ENCODE results near the gene TUBB4A. TPM values are rescaled to one million over a fixed set of nuclear protein-coding genes. Genes with fewer than 3 reads are reported as not detected.

TUBB4A gene
- total RNA-seq, 1 donor from 2014 or later: 1.7 TPM

GRCh38 chr19:6528544-6529121 lies 26.5 kb upstream of the TUBB4A start:
- DNase-seq (ENCODE audit: low read depth) (no peak), FAIRE-seq (no peak)
- Mint-ChIP-seq H3K27me3 (ENCODE audit: low read depth, unreplicated experiment) (peaks cover 24% of the 10 kb centered on the region), H3K27ac (ENCODE audit: unreplicated experiment) (no peak overlapping the region), H3K4me1 (ENCODE audit: low read depth, unreplicated experiment) (no peaks in the 10 kb centered on the region), H3K9me3 (ENCODE audit: unreplicated experiment) (peaks cover 16% of the 10 kb centered on the region), H3K36me3 (ENCODE audit: low read depth, unreplicated experiment) (no peaks in the 10 kb centered on the region), H3K4me3 (ENCODE audit: unreplicated experiment) (no peak overlapping the region)
- Histone ChIP-seq H3K9me3 (ENCODE audit: insufficient read depth, low read depth, low read length) (peaks cover 2% of the 10 kb centered on the region), H3K27ac (ENCODE audit: low read depth, low read length) (no peak overlapping the region), H3K4me2 (ENCODE audit: low read length) (no peak overlapping the region), H3K4me1 (ENCODE audit: insufficient read depth, low read length) (peaks cover 11% of the 10 kb centered on the region), H3K36me3 (ENCODE audit: insufficient read depth, low read length) (no peaks in the 10 kb centered on the region), H3K4me3 (ENCODE audit: insufficient read depth, low read depth, low read length) (no peak overlapping the region), H3K27me3 (ENCODE audit: insufficient read depth, low read length) (peaks cover 9% of the 10 kb centered on the region), H3K79me2 (ENCODE audit: insufficient read depth, low read length) (no peaks in the 10 kb centered on the region), H3K9ac (ENCODE audit: low read length) (no peak overlapping the region), H2AFZ (ENCODE audit: low read depth, low read length) (no peak overlapping the region), H4K20me1 (ENCODE audit: insufficient read depth, low read length) (peaks cover 7% of the 10 kb centered on the region)
- TF ChIP-seq, protein P1, sequence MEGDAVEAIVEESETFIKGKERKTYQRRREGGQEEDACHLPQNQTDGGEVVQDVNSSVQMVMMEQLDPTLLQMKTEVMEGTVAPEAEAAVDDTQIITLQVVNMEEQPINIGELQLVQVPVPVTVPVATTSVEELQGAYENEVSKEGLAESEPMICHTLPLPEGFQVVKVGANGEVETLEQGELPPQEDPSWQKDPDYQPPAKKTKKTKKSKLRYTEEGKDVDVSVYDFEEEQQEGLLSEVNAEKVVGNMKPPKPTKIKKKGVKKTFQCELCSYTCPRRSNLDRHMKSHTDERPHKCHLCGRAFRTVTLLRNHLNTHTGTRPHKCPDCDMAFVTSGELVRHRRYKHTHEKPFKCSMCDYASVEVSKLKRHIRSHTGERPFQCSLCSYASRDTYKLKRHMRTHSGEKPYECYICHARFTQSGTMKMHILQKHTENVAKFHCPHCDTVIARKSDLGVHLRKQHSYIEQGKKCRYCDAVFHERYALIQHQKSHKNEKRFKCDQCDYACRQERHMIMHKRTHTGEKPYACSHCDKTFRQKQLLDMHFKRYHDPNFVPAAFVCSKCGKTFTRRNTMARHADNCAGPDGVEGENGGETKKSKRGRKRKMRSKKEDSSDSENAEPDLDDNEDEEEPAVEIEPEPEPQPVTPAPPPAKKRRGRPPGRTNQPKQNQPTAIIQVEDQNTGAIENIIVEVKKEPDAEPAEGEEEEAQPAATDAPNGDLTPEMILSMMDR (IDR thresholded peaks at IDR 0.05; ENCODE audit: insufficient read depth, low read depth, low read length): no peak
- no peak for TF ChIP-seq EZH2 (IDR thresholded peaks at IDR 0.05; ENCODE audit: insufficient read depth, low read length)

DNA sequence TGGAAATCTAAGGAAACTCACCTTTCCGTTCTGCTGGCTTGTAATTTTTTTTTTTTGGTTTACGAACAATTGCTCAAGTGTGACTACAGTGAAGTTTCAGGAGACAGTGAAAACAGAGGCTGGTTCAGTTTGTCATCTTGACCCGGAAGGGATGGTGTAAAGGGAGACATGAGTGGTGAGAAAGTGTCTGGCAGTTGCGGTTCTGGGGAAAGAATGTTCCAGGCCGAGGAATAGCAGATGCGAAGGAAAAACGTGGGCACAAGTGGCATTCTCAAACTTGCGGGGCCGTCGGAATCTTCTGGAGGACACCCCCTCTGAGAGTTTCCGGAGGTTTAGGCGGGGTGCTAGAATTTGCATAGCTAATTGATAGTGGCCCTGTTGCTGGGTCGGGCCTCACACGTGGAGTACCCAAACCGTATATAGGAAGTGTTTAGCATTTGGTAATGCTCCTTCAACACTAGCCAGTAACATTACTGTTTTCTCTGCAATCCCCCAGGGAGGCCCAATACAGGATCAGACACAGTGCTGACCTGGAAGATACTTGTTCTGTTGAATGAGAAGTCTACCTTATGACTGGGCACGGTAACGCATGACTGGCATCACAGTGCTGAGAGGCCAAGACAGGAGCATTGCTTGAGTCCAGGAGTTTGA lies 25.9 kb upstream of the TUBB4A start:
- Histone ChIP-seq H3K36me3 (ENCODE audit: insufficient read depth, low read length) (no peaks in the 10 kb centered on the region), H3K4me3 (ENCODE audit: insufficient read depth, low read depth, low read length) (no peak overlapping the region), H3K9me3 (ENCODE audit: insufficient read depth, low read depth, low read length) (peaks cover 2% of the 10 kb centered on the region), H3K4me1 (ENCODE audit: insufficient read depth, low read length) (peaks cover 11% of the 10 kb centered on the region), H3K4me2 (ENCODE audit: low read length) (no peak overlapping the region), H3K27ac (ENCODE audit: low read depth, low read length) (no peak overlapping the region), H4K20me1 (ENCODE audit: insufficient read depth, low read length) (peaks cover 7% of the 10 kb centered on the region), H3K27me3 (ENCODE audit: insufficient read depth, low read length) (peaks cover 9% of the 10 kb centered on the region), H2AFZ (ENCODE audit: low read depth, low read length) (no peak overlapping the region), H3K79me2 (ENCODE audit: insufficient read depth, low read length) (no peaks in the 10 kb centered on the region), H3K9ac (ENCODE audit: low read length) (no peak overlapping the region)
- H3K27ac Mint-ChIP-seq (ENCODE audit: unreplicated experiment): no peak overlapping the region
- FAIRE-seq (no peak), DNase-seq (ENCODE audit: low read depth) (no peak)
- peaks cover 16% of the 10 kb centered on the region for H3K9me3 Mint-ChIP-seq (ENCODE audit: unreplicated experiment)
- H3K4me1 Mint-ChIP-seq (ENCODE audit: low read depth, unreplicated experiment): no peaks in the 10 kb centered on the region
- no peaks in the 10 kb centered on the region for H3K36me3 Mint-ChIP-seq (ENCODE audit: low read depth, unreplicated experiment)
- H3K27me3 Mint-ChIP-seq (ENCODE audit: low read depth, unreplicated experiment): peaks cover 24% of the 10 kb centered on the region
- TF ChIP-seq, protein P1 (IDR thresholded peaks at IDR 0.05; ENCODE audit: insufficient read depth, low read depth, low read length): no peak
- TF ChIP-seq EZH2 (IDR thresholded peaks at IDR 0.05; ENCODE audit: insufficient read depth, low read length): no peak
- H3K4me3 Mint-ChIP-seq (ENCODE audit: unreplicated experiment): no peak overlapping the region

DNA sequence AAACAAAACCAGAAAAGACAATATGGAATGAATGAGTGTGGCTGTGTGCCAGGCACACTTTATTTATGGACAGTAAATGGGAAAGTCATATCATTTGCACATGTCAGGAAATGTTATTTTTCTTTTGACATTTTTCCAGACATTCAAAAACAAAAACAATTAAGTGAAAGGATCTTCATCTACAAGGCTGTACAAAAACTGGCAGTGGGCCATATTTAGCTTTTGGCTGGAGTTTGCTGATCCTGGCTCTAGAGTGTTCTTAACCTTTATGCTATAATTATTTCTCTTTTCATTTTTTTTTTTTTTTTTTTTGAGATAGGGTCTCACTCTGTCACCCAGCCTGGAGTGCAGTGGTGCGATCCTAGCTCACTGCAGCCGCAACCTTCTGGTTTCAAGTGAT lies 22.2 kb upstream of the TUBB4A start:
- no peaks in the 10 kb centered on the region for H3K9me3 ChIP-seq (ENCODE audit: insufficient read depth, low read depth, low read length)
- H2AFZ ChIP-seq (ENCODE audit: low read depth, low read length): no peak overlapping the region
- Mint-ChIP-seq H3K4me3 (ENCODE audit: unreplicated experiment) (no peak overlapping the region), H3K9me3 (ENCODE audit: unreplicated experiment) (no peaks in the 10 kb centered on the region), H3K27ac (ENCODE audit: unreplicated experiment) (no peak overlapping the region), H3K27me3 (ENCODE audit: low read depth, unreplicated experiment) (peaks cover 3% of the 10 kb centered on the region), H3K36me3 (ENCODE audit: low read depth, unreplicated experiment) (peaks cover 2% of the 10 kb centered on the region), H3K4me1 (ENCODE audit: low read depth, unreplicated experiment) (peaks cover under 1% of the 10 kb centered on the region)
- H3K4me2 ChIP-seq (ENCODE audit: low read length): no peak overlapping the region
- no peak overlapping the region for H3K9ac ChIP-seq (ENCODE audit: low read length)
- no peaks in the 10 kb centered on the region for H3K79me2 ChIP-seq (ENCODE audit: insufficient read depth, low read length)
- H3K27ac ChIP-seq (ENCODE audit: low read depth, low read length): no peak overlapping the region
- no peak for DNase-seq (ENCODE audit: low read depth)
- TF ChIP-seq EZH2 (IDR thresholded peaks at IDR 0.05; ENCODE audit: insufficient read depth, low read length): no peak
- TF ChIP-seq, protein P1 (IDR thresholded peaks at IDR 0.05; ENCODE audit: insufficient read depth, low read depth, low read length): no peak
- FAIRE-seq: no peak
- peaks cover 4% of the 10 kb centered on the region for H3K4me1 ChIP-seq (ENCODE audit: insufficient read depth, low read length)
- H3K36me3 ChIP-seq (ENCODE audit: insufficient read depth, low read length): no peaks in the 10 kb centered on the region
- no peaks in the 10 kb centered on the region for H3K27me3 ChIP-seq (ENCODE audit: insufficient read depth, low read length)
- H4K20me1 ChIP-seq (ENCODE audit: insufficient read depth, low read length): no peaks in the 10 kb centered on the region
- no peak overlapping the region for H3K4me3 ChIP-seq (ENCODE audit: insufficient read depth, low read depth, low read length)
